NCI-H2196 (cell line): Measurements from ENCODE around the gene IL1RL1.
"Not testable (repeated sequence)": the region's sequence is repeated elsewhere in the genome, so short reads cannot be mapped to it uniquely, and the experiment has no call there.

Experiments
- DNase-seq: peaks from one replicate; lab custom pipeline; 2025; ENCODE audit not compliant: unreplicated experiment; lab: John Stamatoyannopoulos, UW

The IL1RL1 gene

DNA sequence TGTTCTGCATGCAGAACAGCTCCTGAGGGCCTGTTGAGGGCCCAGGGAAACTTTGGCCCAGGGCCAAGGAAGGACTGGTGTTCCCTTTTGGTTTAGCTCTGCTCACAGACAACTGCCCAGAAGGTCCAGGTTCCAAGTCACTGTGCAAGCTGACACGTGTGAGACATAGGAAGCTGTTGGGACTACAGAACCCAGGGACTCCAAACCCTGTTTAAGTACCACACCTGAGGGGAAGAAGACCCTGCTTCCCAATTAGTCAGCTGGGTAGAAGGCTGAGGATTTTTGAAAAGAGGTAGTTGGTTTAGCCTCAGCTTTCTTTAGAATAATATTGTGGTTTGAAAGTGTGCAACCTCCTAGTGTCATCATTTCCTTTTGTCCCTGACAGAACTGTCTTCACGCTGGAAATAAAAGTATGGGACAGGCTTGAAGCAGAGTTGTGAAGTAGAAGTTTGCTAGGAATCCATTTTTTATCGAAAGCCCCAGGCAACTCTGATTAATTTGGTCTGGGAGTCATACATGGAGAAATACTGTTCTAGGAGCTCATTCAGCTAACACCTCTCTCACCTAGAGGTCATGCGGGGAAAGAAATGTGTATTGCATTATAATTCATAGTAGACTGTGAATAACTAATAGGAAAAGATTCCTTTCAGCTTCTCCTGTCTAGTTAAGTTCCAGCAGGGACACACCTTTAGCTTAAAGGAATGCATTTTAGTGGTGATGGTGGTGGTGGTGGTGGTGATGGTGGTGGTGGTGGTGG is 19.9 kb upstream of the IL1RL1 start:
- DNase-seq, result peak; percentile 7

DNA sequence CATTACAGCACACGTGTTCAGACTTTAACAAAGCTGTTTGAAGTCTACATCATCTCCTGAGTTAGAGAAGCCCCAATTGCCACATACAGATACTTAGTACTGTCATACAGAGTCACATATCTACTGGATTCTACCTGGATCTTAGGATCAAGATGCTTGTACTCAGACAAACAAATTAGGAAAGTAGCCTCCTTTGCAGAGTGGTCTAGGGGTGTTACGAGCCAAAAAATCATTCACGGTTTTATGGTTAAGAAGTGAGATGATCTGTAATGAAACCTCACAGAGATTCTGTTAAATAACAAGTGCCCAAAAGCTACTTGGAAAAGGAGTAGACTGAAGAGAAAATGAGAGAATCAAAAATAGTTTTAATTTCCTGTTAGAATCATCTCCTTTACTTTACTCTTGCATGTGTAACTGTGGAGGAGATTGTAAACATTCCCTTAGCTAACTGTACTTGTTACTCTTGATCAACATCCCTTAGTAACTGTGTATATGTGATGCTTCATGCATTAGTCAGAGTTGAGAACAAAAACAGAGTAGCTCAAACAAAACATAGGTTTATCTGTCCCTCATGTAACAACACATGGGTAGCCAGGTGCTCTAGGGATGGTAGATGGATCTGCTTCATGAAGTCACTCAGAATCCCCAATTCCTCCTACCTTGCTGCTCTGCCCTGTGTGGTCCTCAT is 16.4 kb upstream of the IL1RL1 start:
- no peak for DNase-seq

DNA sequence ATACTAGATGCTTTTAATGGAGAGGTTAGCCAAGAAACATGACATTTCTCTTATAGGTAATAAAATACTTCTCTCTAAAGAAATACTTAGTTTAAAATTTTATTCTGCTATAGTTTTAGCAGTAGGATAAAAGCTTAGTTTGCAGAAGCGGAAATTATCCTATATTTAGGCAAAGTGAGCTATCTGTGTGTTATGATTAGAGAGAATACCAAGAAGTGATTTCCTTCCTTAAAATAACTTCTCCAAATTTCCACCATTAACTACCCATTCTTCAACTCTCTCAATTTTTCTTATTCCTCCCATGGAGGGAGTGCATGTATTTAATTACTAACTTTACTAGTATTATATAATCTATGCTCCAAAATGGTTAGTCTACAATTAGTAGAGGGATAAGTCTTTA is 15.8 kb upstream of the IL1RL1 start:
- no peak for DNase-seq

- DNase-seq, result no peak
Measured at GRCh38 chr2:102296449-102296848, 14.9 kb upstream of the IL1RL1 start.

GRCh38 chr2:102297891-102298290 is 13.5 kb upstream of the IL1RL1 start:
- no peak for DNase-seq

DNA sequence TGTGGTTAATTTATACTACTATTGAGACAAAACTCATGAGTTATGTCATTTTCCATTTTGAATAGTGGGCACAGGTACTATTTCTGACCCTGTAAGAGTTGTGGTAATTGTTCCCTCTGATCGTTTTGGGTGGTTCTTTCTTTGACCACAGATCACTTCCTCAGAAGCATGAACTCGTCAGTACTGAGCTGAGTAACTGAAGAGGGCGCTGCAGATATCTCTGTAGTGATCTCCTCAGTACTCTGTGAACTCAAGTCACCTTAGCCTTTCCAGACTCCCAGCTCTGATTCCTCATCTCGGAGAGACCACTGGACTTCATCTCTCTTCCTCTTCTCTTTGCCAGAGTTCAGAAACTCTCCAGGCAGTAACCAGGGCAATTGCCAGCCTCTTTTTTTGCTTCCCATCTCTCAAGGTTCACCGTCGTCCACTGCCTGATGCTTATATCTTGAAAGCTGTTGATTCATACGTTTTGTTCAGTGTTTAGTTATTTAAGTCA is 9.4 kb upstream of the IL1RL1 start:
- no peak for DNase-seq

DNA sequence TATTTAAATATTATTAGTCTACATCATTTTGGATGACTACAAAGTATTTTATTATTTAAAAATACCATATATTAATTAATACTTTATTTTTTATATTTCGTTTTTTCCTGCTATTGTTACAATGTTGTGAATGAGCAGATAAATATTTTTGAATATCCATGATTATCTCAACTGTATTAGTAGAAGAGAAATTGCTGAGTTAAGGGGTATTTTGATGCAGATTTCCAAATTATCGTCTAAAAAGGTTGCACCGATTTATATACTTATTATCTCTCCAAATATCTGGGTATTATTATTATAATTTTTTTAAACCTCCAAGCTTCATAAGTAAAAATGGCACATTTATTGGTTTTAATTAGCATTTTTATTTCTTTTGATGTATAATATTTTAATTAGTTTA is 8.9 kb upstream of the IL1RL1 start:
- no peak for DNase-seq

GRCh38 chr2:102303589-102303988 is 7.8 kb upstream of the IL1RL1 start:
- no peak for DNase-seq

DNA sequence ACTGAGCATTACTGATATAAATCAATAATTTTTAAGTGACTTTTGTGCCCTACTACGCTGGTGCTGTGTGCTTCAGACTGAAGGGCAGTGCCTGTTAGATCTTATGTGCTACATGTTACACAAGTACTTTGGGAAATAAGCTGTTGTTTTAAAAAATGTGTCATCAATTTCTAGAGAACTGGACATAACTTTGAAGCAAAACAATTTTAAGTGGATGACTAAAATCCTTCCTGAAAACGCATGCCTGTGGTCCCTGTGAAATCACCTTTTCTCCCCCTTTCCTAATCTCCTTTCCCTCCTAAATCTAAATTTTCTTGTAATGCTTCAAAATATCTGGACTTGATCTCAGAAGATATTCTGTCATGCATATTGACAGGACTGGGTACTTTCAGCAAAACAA is 7.1 kb upstream of the IL1RL1 start:
- no peak for DNase-seq

DNA sequence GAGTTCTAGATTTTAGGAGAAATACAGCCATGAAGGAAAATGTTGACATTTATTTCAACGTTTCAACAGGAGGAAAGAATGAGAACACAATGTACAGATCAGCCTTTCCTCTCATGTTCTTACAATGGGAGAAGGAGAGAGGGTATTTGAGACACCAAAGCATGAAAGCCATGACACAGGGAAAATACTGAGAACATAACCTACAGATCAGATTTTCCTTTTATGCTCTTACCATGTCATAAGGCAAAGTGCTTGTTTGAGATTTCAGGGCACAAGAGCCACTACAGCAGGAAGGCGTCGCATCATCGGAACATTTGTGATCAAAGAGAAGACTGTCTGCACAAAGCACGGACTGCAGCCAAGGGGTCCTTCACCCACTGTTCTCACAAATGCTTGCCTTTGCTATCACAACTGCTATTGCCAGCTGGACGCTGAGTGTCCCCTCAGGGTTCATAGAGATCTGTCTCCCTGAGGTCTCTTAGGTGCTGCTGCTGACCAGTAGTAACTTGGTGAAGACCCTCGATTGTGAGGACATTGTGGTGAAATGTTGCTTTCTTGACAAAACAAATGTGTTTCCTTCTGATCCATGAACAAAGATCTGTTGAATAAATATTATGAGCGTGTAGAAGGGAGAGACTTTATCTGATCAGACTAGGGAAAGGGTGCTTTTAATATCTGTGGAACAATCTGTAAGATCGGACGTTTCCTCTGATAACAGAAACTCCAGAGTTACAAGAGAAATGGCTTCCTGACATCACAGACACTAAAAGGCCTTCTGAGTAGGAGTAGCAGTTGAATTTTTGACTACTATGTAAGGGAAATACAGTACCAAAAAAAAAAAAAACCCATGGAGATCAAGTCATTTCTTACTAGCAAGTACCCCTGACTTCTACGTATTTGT is 6.4 kb upstream of the IL1RL1 start:
- no peak for DNase-seq

- DNase-seq, result no peak
Measured at GRCh38 chr2:102306125-102306524, 5.2 kb upstream of the IL1RL1 start.

- DNase-seq, result no peak
Measured at GRCh38 chr2:102313025-102313424, 1.7 kb downstream of the IL1RL1 start.

GRCh38 chr2:102313471-102313870 is 2.1 kb downstream of the IL1RL1 start:
- no peak for DNase-seq

DNA sequence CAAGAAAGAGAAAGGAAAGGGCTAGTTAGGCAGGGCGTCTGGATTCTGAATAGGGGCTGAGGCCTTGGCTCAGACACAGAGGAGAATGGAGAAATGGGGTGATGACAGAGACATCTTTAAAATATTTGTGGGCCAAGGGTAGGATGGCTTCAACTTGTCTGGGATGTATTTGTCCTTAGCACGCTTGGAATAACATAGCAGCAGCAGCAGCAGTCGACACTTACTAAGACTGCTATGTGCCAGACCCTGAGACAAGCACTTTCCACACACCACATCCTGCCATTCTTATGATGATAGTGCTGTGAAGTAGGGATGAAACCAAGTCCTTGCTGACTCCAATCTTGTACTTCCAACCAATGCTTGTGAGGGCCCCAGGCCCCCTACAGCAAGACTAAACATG is 2.6 kb downstream of the IL1RL1 start:
- no peak for DNase-seq

DNA sequence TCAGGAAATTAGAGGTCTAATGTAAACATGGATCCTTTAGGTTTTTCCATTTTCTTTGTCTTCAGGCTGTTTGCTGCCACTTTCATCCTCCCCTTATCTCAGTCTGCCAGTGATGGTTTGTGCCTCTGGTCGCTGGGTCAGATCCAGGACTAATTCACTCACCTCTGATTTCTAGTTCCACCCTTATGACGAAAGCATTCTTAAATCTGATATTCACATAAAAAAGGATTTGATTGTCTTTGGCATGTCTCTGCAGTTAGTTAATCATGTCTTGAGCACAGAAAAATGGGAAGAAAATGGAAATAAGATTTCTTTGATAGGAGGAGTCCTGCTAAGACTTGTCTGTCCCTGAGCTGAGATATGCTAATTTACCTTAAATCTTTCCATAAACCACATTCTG is 4.6 kb downstream of the IL1RL1 start:
- DNase-seq, result no peak

GRCh38 chr2:102317715-102318114 is 6.4 kb downstream of the IL1RL1 start:
- DNase-seq, result no peak

DNA sequence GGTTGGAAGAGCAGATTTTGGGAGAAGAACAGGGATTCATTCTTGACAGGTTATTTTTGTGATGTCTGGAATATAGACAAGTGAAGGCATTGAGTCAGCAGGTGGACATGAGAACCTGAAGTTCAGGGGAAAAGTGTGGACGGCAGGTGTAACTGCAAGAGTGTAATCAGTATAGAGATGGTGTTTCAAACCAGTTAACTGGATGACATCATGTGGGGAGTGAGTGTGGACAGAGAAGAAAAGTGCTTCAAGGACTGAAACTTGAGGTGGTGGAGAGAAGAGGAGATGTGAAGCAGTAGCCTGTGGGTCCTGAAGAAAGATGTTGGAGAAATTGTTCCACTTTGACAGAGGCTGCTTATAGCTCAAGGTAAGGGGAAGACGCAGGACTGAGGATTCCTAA is 7.1 kb downstream of the IL1RL1 start:
- no peak for DNase-seq

GRCh38 chr2:102321941-102322719 is 10.8 kb downstream of the IL1RL1 start:
- DNase-seq, result no peak

DNA sequence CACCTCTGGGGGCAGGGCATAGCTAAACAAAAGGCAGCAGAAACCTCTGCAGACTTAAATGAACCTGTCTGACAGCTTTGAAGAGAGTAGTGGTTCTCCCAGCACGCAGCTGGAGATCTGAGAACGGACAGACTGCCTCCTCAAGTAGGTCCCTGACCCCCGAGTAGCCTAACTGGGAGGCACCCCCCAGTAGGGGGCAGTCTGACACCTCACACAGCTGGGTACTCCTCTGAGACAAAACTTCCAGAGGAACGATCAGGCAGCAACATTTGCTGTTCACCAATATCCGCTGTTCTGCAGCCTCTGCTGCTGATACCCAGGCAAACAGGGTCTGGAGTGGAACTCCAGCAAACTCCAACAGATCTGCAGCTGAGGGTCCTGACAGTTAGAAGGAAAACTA is 13.6 kb downstream of the IL1RL1 start:
- DNase-seq, result not testable (repeated sequence)

DNA sequence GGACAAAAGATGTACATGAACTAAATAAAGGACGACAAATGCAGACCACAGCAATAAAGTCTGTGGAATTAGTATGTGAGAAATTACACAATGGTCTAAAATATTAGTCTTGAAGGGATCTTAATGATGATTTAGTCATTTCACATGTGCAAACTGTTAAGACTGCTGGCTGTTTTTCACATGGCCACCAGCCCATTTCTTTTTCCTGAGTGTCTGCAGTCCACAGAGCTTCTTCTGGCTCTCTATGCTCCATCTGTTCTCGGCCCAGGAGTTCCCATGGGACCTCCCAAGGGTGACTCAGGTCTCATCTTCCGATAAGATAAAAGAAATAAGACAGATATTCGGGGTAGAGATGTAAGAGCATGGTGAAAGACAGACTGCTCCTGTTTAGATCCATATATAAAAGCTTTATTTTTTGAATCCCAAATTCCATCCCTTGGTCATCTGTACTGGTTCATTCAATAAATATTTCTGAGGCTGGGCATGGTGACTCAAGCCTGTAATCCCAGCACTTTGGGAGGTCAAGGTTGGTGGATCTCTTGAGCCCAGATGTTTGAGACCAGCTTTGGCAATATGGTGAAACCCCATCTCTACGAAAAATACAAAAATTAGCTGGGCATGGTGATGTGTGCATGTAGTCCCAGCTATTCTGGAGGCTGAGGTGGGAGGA is 20.1 kb downstream of the IL1RL1 start:
- no peak for DNase-seq
